ENCODE results near the gene TUBA4A. TPM values are rescaled to one million over a fixed set of nuclear protein-coding genes. Genes with fewer than 3 reads are reported as not detected.

The TUBA4A gene
- total RNA-seq, 1 donor from 2014 or later: 128 TPM

MicroRNAs within 50 kb of the gene (microRNA counts, 767-probe panel; counts per million panel counts)
- not detected for microRNA hsa-miR-153

Small RNA genes within 50 kb of the gene (microRNA-seq; reads per million reads assigned to microRNA genes)
- not detected for gene MIR153-1

Other genes with a start within 250 kb of the TUBA4A start
- gene CFAP65, start 212.4 kb downstream of the TUBA4A start, total RNA-seq: 0.05 TPM in 1 of 2 replicates, not detected in the other
- not detected in 2 replicates for gene IHH, start 193.0 kb downstream of the TUBA4A start, total RNA-seq
- 13.6 and 14.3 TPM in 2 replicates for gene NHEJ1, start 93.1 kb downstream of the TUBA4A start, total RNA-seq
- gene SLC23A3, start 83.9 kb downstream of the TUBA4A start, total RNA-seq: 0.26 TPM in 1 of 2 replicates, not detected in the other
- gene CNPPD1, start 77.0 kb downstream of the TUBA4A start, total RNA-seq: 28.9 and 35.2 TPM in 2 replicates
- gene RETREG2, start 75.6 kb downstream of the TUBA4A start, total RNA-seq: 68.9 and 76.6 TPM in 2 replicates
- gene ZFAND2B, start 47.1 kb downstream of the TUBA4A start, total RNA-seq: 43.0 and 50.1 TPM in 2 replicates
- 29.7 and 46.2 TPM in 2 replicates for gene ABCB6, start 35.0 kb downstream of the TUBA4A start, total RNA-seq
- gene ATG9A, start 24.3 kb downstream of the TUBA4A start, total RNA-seq: 97.6 and 108 TPM in 2 replicates
- gene ANKZF1, start 24.1 kb downstream of the TUBA4A start, total RNA-seq: 27.9 and 36.4 TPM in 2 replicates
- gene GLB1L, start 8.5 kb downstream of the TUBA4A start, total RNA-seq: 3.5 and 4.6 TPM in 2 replicates
- gene STK16, start 8.4 kb downstream of the TUBA4A start, total RNA-seq: 18.3 and 19.4 TPM in 2 replicates
- gene TUBA4B, start 675 bp downstream of the TUBA4A start, total RNA-seq: 0.11 TPM in 1 of 2 replicates, not detected in the other
- gene DNAJB2, start 25.4 kb upstream of the TUBA4A start, total RNA-seq: 40.1 and 80.0 TPM in 2 replicates
- gene PTPRN, start 55.5 kb upstream of the TUBA4A start, total RNA-seq: 0.24 and 0.68 TPM in 2 replicates
- not detected in 2 replicates for gene RESP18, start 78.8 kb upstream of the TUBA4A start, total RNA-seq
- gene DNPEP, start 134.0 kb upstream of the TUBA4A start, total RNA-seq: 61.4 and 65.3 TPM in 2 replicates
- 10,265 and 13,585 TPM in 2 replicates for gene DES, start 164.5 kb upstream of the TUBA4A start, total RNA-seq
- gene SPEG, start 180.9 kb upstream of the TUBA4A start, total RNA-seq: 78.0 and 79.8 TPM in 2 replicates
- gene GMPPA, start 245.0 kb upstream of the TUBA4A start, total RNA-seq: 43.1 and 57.0 TPM in 2 replicates

All from myocyte (in vitro differentiated cells).